ENCODE results near the gene BBS12.

The BBS12 gene

DNA sequence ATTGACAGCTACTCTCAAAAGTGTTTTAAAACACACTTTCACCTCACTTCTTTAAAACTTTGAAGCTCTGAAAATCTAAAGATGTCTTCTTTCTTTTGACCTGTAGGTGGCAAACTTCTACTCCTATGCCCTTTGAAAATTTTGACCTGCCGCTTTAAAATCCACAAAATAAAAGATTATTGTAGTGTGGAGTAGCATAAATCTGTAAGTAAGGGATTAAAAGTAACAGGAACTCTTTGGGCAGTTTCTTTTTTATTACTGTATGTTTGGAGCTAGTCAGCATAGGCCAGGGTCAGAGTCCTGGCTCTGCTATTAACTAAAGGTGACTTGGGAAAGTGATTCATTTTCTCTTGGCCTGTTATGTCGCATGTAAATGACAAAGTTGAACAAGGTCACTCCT is 25.5 kb downstream of the BBS12 start:
- TF ChIP-seq, protein P1, sequence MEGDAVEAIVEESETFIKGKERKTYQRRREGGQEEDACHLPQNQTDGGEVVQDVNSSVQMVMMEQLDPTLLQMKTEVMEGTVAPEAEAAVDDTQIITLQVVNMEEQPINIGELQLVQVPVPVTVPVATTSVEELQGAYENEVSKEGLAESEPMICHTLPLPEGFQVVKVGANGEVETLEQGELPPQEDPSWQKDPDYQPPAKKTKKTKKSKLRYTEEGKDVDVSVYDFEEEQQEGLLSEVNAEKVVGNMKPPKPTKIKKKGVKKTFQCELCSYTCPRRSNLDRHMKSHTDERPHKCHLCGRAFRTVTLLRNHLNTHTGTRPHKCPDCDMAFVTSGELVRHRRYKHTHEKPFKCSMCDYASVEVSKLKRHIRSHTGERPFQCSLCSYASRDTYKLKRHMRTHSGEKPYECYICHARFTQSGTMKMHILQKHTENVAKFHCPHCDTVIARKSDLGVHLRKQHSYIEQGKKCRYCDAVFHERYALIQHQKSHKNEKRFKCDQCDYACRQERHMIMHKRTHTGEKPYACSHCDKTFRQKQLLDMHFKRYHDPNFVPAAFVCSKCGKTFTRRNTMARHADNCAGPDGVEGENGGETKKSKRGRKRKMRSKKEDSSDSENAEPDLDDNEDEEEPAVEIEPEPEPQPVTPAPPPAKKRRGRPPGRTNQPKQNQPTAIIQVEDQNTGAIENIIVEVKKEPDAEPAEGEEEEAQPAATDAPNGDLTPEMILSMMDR (IDR thresholded peaks at IDR 0.05; ENCODE audit: borderline replicate concordance, control extremely low read depth, extremely low read depth, insufficient read depth, missing control alignments), result peak; percentile 55
- in situ Hi-C loops (cut with MboI; ENCODE audit: low sequenced_read_pairs, unreplicated experiment), result no loop called here
- DNase-seq (ENCODE audit: low spot score), result peak; percentile 33

DNA sequence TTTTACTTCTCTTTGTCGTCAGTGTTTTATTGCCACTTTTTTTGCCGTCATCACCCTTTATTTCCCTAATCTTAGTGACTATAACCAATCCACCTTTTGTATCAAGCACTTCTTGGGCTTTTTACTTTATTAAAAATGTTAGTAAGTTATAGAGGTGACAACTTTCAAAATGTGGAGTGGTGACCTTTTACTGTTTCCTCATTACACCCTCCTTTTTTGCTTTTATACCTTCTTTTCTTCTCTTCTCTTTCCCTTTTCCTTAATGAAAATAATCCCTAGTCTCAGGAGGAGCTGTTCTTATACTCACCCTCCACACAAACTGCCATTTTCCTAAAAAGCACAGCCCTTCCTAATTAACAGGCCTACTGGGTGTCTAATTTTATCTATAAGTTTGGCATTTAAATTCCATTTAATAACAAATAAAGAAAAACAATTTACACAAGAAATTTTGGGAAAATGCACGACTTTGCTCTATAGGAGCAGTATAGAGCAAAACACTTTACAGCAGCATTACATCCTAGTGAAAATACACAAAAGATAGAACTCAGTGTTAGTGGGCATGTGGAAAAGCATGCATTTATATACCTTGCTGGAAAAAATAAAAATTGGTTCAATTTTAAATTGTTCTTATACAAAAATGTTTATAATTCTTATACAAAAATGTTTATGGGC is 27.3 kb downstream of the BBS12 start:
- TF ChIP-seq, protein P1 (IDR thresholded peaks at IDR 0.05; ENCODE audit: borderline replicate concordance, control extremely low read depth, extremely low read depth, insufficient read depth, missing control alignments), result no peak
- in situ Hi-C loops (cut with MboI; ENCODE audit: low sequenced_read_pairs, unreplicated experiment), result no loop called here

DNA sequence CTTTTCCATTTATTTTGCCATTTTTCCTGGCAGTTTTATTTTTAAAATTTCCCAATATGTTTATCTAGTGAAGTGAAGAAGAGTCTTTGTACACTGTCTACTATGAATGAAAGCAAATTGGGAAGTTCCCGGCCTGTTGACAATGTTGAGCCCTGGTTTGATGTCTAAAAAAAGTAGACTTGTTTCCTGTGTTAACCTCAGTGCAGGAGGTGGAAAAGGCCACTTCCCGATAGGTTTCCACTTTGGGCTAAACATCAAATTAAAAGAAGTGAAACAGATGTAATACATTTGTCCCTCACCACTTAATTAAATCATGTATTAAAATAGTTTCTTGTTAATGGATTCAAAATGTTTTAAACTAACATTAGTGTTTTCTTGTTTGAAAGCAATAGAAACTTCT is 30.0 kb downstream of the BBS12 start:
- in situ Hi-C loops (cut with MboI; ENCODE audit: low sequenced_read_pairs, unreplicated experiment), result no loop called here
- TF ChIP-seq, protein P1 (IDR thresholded peaks at IDR 0.05; ENCODE audit: borderline replicate concordance, control extremely low read depth, extremely low read depth, insufficient read depth, missing control alignments), result no peak
- no peak for DNase-seq (ENCODE audit: low spot score)

More for the DNA sequence above, 27.3 kb downstream of the BBS12 start:
- no peak for DNase-seq (ENCODE audit: low spot score)

DNA sequence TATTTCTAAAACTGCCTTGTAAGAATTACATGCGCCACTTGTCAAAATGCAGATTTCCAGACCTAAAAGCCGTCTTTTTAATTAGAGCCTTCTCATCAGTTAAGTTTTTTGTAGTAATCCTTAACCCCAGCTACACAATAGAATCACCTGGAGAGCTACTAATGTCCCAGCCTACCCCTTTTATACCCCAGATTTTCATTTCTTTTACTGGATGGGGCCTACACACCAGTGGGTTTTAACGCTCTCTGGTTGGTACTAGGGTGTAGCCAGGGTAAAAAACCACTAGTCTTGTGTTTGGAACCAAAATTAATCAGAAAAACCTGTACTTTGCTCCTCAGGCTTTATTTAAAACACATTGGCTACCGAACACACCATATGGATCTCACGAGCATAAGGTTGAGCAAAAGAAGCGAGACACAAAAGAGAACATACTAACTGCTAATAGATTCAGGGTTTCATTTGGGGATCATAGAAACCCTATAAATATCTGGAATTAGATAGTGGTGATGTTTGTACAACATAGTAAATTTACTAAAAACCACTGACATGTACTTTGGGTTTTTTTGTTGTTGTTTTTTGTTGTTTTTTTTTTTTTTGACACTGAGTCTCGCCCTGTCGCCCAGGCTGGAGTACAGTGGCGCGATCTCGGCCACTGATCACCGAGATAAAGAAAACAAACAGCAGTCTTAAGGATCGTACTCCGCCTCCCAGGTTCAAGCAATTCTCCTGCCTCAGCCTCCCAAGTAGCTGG is 30.6 kb downstream of the BBS12 start:
- TF ChIP-seq, protein P1 (IDR thresholded peaks at IDR 0.05; ENCODE audit: borderline replicate concordance, control extremely low read depth, extremely low read depth, insufficient read depth, missing control alignments), result no peak
- no peak for DNase-seq (ENCODE audit: low spot score)
- in situ Hi-C loops (cut with MboI; ENCODE audit: low sequenced_read_pairs, unreplicated experiment), result no loop called here

DNA sequence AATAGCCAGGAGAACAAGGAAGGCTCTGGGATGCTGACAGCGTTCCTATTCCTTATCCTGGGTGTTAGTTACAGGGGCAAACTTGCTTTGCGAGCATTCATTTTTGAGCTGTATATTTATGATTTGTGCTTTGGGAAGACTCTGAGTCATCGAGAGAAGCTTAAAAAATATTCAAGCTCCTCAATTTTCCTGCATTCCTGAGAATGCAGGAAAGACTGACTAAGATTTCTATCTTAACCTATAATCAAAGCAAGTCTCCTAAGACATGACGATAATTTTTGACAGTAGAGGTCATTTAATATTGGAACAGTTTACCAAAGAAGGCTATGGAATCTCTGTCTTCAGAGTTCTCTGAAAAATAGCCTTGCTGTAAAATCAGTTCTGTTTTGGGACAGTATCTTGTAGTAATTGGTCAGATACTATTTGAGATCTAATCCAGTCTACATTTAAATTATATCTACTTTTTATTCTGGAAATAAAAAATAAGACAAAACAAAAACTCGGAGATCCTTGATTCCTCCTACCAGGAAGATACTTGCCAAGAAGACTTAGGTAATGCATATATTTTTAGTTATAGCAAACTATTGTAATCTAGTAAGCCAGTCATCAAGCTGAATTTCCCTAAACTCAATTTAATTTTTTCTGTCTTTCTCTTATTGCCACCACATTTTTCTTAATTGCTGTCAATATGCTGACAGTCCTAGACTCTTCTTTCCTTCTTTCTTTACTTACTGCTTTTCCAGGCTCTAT is 31.7 kb downstream of the BBS12 start:
- DNase-seq (ENCODE audit: low spot score), result no peak
- in situ Hi-C loops (cut with MboI; ENCODE audit: low sequenced_read_pairs, unreplicated experiment), result no loop called here

DNA sequence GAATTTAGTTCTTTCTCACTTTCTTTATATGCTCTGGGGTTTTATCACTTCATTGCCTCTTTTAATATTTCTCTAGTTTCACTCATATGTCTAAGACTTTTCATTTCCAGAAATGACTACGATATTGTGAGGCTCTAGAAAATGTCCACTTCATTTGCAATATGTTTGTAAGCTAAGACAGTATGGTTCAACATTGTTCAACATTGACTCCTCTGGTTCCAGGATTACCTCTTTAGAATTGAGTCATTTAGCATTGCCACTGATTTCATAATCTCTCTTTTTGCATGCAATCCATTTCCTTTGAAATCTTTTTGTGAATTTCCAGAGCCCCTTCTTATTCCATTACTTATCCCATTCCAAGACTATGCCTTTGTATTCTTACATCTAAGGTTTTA is 32.3 kb downstream of the BBS12 start:
- in situ Hi-C loops (cut with MboI; ENCODE audit: low sequenced_read_pairs, unreplicated experiment), result no loop called here
- no peak for DNase-seq (ENCODE audit: low spot score)
- TF ChIP-seq, protein P1 (IDR thresholded peaks at IDR 0.05; ENCODE audit: borderline replicate concordance, control extremely low read depth, extremely low read depth, insufficient read depth, missing control alignments), result no peak

More for the DNA sequence above, 31.7 kb downstream of the BBS12 start:
- TF ChIP-seq, protein P1 (IDR thresholded peaks at IDR 0.05; ENCODE audit: borderline replicate concordance, control extremely low read depth, extremely low read depth, insufficient read depth, missing control alignments), result no peak

Data from GM13976 (cell line).